GM12878 (cell line): ENCODE measurements around the gene CXADR. TPM values are rescaled to one million over a fixed set of nuclear protein-coding genes. Genes with fewer than 3 reads are reported as not detected.

Source experiments
- ATAC-seq: fragments of 200-7000 bp; cut with Tn5 transposase; 3 replicates; pipeline ENCODE4 v1.9.1; 2020; ENCODE audit warnings: mild to moderate bottlenecking, moderate library complexity
- BruUV-seq: library from RNA; stranded (reverse); fragments of 400-500 nt; replicated peaks from 2 replicates; lab custom pipeline; 2021; lab: Mats Ljungman, UMichigan
- CTCF ChIA-PET: fragments of 300-600 bp; sonication (Branson Sonifier 250); formaldehyde crosslinking; extraction: SDS; loops from one replicate; lab custom pipeline; 2021; ENCODE audit warnings: inconsistent platforms; lab: Yijun Ruan, JAX
- POLR2A ChIA-PET: fragments of 350-600 bp; formaldehyde crosslinking; extraction: SDS; loops from one replicate; lab custom pipeline; 2021; ENCODE audit warnings: inconsistent platforms; lab: Charles Lee
- RAD21 ChIA-PET: fragments of 300-600 bp; sonication (Branson Sonifier 250); formaldehyde crosslinking; loops from one replicate; lab custom pipeline; 2023; ENCODE audit warnings: antibody characterized with exemption; ENCODE audit not compliant: unreplicated experiment; lab: Charles Lee
- SMC1A ChIA-PET: fragments of 300-600 bp; sonication (Branson Sonifier 250); formaldehyde crosslinking; loops from one replicate; lab custom pipeline; 2023; ENCODE audit not compliant: unreplicated experiment, uncharacterized antibody; lab: Charles Lee
- DNase-seq: peaks from one replicate; pipeline ENCODE4 v3.0.0-alpha.2; 2011; ENCODE audit warnings: low read depth, low spot score
- FAIRE-seq: peaks from 3 replicates; lab custom pipeline; 2011; peaks lifted over from hg19 to GRCh38; lab: Jason Lieb, UNC
- H2AFZ ChIP-seq: 2 replicates; pipeline ENCODE4 v1.6.0; 2011; ENCODE audit warnings: low read depth, low read length, control low read depth; ENCODE audit not compliant: control insufficient read depth
- H3K27ac ChIP-seq: 2 replicates; pipeline ENCODE4 v1.5.1; 2011; ENCODE audit warnings: control low read depth; ENCODE audit not compliant: control insufficient read depth, insufficient read depth
- H3K27me3 ChIP-seq, 2 experiments: replicated peaks in 1 of 2; 2 replicates each; pipeline versions ENCODE4 v1.6.0 to v1.6.1; 2011; ENCODE audit warnings: low read length in 1 of 2; ENCODE audit not compliant: control insufficient read depth in 2 of 2, insufficient read depth in 2 of 2
- H3K36me3 ChIP-seq, 2 experiments: 2 replicates each; pipeline ENCODE4 v1.5.1; 2011; ENCODE audit warnings: low read length in 1 of 2; ENCODE audit not compliant: control insufficient read depth in 2 of 2, insufficient read depth in 2 of 2
- H3K4me1 ChIP-seq: 2 replicates; pipeline ENCODE4 v1.6.1; 2011; ENCODE audit warnings: mild to moderate bottlenecking, low read length, moderate library complexity, mixed read lengths; ENCODE audit not compliant: control insufficient read depth, insufficient read depth
- H3K4me2 ChIP-seq: 2 replicates; pipeline ENCODE4 v1.6.0; 2011; ENCODE audit warnings: control low read depth; ENCODE audit not compliant: control insufficient read depth, insufficient read depth
- H3K4me3 ChIP-seq: fragments of 200-600 bp; sonication (generic); 2 replicates; pipeline ENCODE4 v1.5.1; 2016
- H3K79me2 ChIP-seq: 2 replicates; pipeline ENCODE4 v1.6.0; 2011; ENCODE audit warnings: low read length; ENCODE audit not compliant: control insufficient read depth, insufficient read depth
- H3K9ac ChIP-seq: 2 replicates; pipeline ENCODE4 v1.8.0; 2011; ENCODE audit warnings: low read length, control low read depth, mixed read lengths; ENCODE audit not compliant: control insufficient read depth, insufficient read depth
- H3K9me3 ChIP-seq: replicated peaks from 3 replicates; pipeline ENCODE4 v1.5.1; 2011; ENCODE audit warnings: mild to moderate bottlenecking, low read length; ENCODE audit not compliant: control insufficient read depth, insufficient read depth
- H4K20me1 ChIP-seq: 2 replicates; pipeline ENCODE4 v1.6.0; 2011; ENCODE audit not compliant: control insufficient read depth, insufficient read depth
- CHD4 ChIP-seq: fragments of 200-600 bp; sonication (generic); IDR thresholded peaks from 2 replicates; pipeline ENCODE4 v1.6.1; 2016; ENCODE audit warnings: mild to moderate bottlenecking
- CTCF ChIP-seq, 3 experiments: IDR thresholded peaks in 2 of 3; conservative IDR thresholded peaks in 1 of 3; 2 replicates each; pipeline ENCODE4 v1.5.1; 2011; ENCODE audit warnings: low read depth in 3 of 3, low read length in 3 of 3, mild to moderate bottlenecking in 3 of 3, control low read depth in 2 of 3, moderate library complexity in 2 of 3, inconsistent platforms in 1 of 3, mixed read lengths in 1 of 3; ENCODE audit not compliant: control insufficient read depth in 2 of 3, insufficient read depth in 1 of 3; ENCODE audit errors: extremely low read depth in 1 of 3
- HCFC1 ChIP-seq: fragments of 150-350 bp; IDR thresholded peaks from 2 replicates; pipeline ENCODE4 v1.6.1; 2014; ENCODE audit warnings: low read length
- IKZF2 ChIP-seq, 2 experiments: fragments of 450-650 bp; IDR thresholded peaks; 2 replicates each; pipeline ENCODE4 v1.6.1; 2017; ENCODE audit warnings: mild to moderate bottlenecking in 2 of 2, moderate library complexity in 2 of 2
- IRF3 ChIP-seq: fragments of 450-650 bp; IDR thresholded peaks from 2 replicates; pipeline ENCODE4 v1.6.1; 2014; ENCODE audit warnings: mild to moderate bottlenecking
- IRF4 ChIP-seq: IDR thresholded peaks from 2 replicates; pipeline ENCODE4 v1.6.1; 2011; ENCODE audit warnings: low read depth, low read length
- NR2C1 ChIP-seq: fragments of 450-650 bp; IDR thresholded peaks from 2 replicates; pipeline ENCODE4 v1.6.1; 2017; ENCODE audit warnings: antibody characterized with exemption, mild to moderate bottlenecking, moderate library complexity
- RELB ChIP-seq: fragments of 450-650 bp; IDR thresholded peaks from 2 replicates; pipeline ENCODE4 v1.6.1; 2017; ENCODE audit warnings: low read depth, mild to moderate bottlenecking, moderate library complexity
- YY1 ChIP-seq: IDR thresholded peaks from 2 replicates; pipeline ENCODE4 v1.6.1; 2011; ENCODE audit warnings: low read depth, mild to moderate bottlenecking, low read length
- ZBTB33 ChIP-seq: fragments of 450-650 bp; IDR thresholded peaks from 2 replicates; pipeline ENCODE4 v1.6.1; 2017; ENCODE audit warnings: mild to moderate bottlenecking
- WGBS: methylation state at CpG from one replicate; pipeline ENCODE4 v1.1.6; 2016; ENCODE audit warnings: low lambda C conversion rate; ENCODE audit not compliant: insufficient replicate concordance, insufficient coverage; ENCODE audit errors: missing lambda C conversion rate; 5-methylcytosine and 5-hydroxymethylcytosine counted together
- in situ Hi-C: fragments of 300-500 bp; cut with MboI; formaldehyde crosslinking; loops from 9 replicates; pipeline ENCODE4 v1.14.3; 2018; ENCODE audit warnings: mixed read lengths
- intact Hi-C: fragments of 100-400 bp; cut with micrococcal nuclease; formaldehyde crosslinking; loops from one replicate; pipeline ENCODE4 v1.14.2; 2022; ENCODE audit not compliant: unreplicated experiment
- polyA plus RNA-seq, 11 experiments: library from polyadenylated mRNA; depleted of rRNA in 4 of 11; unstranded in 6 of 11; stranded (reverse) in 5 of 11; fragments of >200 nt; fragmentation: Nextera tagmentation in 4 of 11; fragmentation: Illumina TruSeq in 1 of 11; extraction: Ambion mirVana in 4 of 11; extraction: Trizol in 1 of 11; gene quantifications; 1 replicate in 1 of 11; 2 replicates in 10 of 11; pipeline versions ENCODE4 v1.2.1 to v1.2.3, GENCODE V29; 2011 to 2016; ENCODE audit warnings: inconsistent platforms in 2 of 11, missing spikeins in 2 of 11, low read depth in 1 of 11
- total RNA-seq, 4 experiments: library from RNA; depleted of rRNA in 3 of 4; stranded (reverse); fragments of >200 nt in 3 of 4; fragmentation: Illumina TruSeq in 1 of 4; extraction: Trizol in 1 of 4; gene quantifications; 2 replicates each; pipeline versions ENCODE4 v1.2.1 to v1.2.3, GENCODE V29; 2013 to 2021

CXADR gene
- total and polyA plus RNA-seq, 10 of the 15 experiments (the other 5 are each of a cell fraction or from before 2014, with no cell fraction given), result 0.01 to 0.64 (median 0.13) TPM

GRCh38 chr21:17572431-17572830 lies 59.6 kb downstream of the CXADR start:
- ChIA-PET RAD21 (no interaction called here), SMC1A (no interaction called here), POLR2A (no interaction called here), CTCF (no interaction called here)
- Histone ChIP-seq H3K36me3 (no peaks in the 10 kb centered on the region), H3K9ac (no peak overlapping the region), H3K9me3 (no peaks in the 10 kb centered on the region), H4K20me1 (no peaks in the 10 kb centered on the region), H3K4me1 (no peaks in the 10 kb centered on the region), H2AFZ (no peak overlapping the region), H3K4me3 (no peak overlapping the region), H3K27ac (no peak overlapping the region), H3K4me2 (no peak overlapping the region), H3K27me3 (no peaks in the 10 kb centered on the region), H3K79me2 (no peaks in the 10 kb centered on the region)
- in situ Hi-C loops (no loop called here), intact Hi-C loops (no loop called here)
- 50% methylated on average over 6 of the region's 6 CpGs for WGBS
- BruUV-seq, result no TSS peak
- ATAC-seq (no peak), DNase-seq (no peak), FAIRE-seq (no peak)
- TF ChIP-seq IRF4 (no peak), CHD4 (no peak), ZBTB33 (no peak), YY1 (no peak), RELB (no peak), IRF3 (no peak), IKZF2 (IDR thresholded peaks at IDR 0.05) (no peak), HCFC1 (no peak), CTCF (IDR thresholded peaks at IDR 0.05 in 2 of 3, conservative IDR thresholded peaks at IDR 0.05 in 1 of 3; ENCODE audit: control insufficient read depth in 2 of 3, extremely low read depth in 1 of 3, insufficient read depth in 1 of 3, low read depth in 3 of 3, low read length in 3 of 3) (no peak), NR2C1 (no peak)
